Mesothelial cell of epicardium (in vitro differentiated cells): Measurements from ENCODE around the gene AP3B1. TPM values are rescaled to one million over a fixed set of nuclear protein-coding genes. Genes with fewer than 3 reads are reported as not detected.

ENCODE experiments used
- DNase-seq, 2 experiments: peaks; one replicate each; pipeline ENCODE4 v3.0.0; 2021; ENCODE audit warnings: low spot score in 2 of 2; ENCODE audit not compliant: unreplicated experiment in 2 of 2
- H3K27ac Mint-ChIP-seq: 2 replicates; pipeline ENCODE4 v1.8.0; 2021; ENCODE audit warnings: mixed read lengths
- H3K27me3 Mint-ChIP-seq: 2 replicates; pipeline ENCODE4 v1.8.0; 2021; ENCODE audit warnings: low read depth, mixed read lengths
- H3K36me3 Mint-ChIP-seq: 2 replicates; pipeline ENCODE4 v1.8.0; 2021; ENCODE audit warnings: mixed read lengths
- H3K4me1 Mint-ChIP-seq: 2 replicates; pipeline ENCODE4 v1.8.0; 2021; ENCODE audit warnings: mixed read lengths
- H3K4me3 Mint-ChIP-seq: 2 replicates; pipeline ENCODE4 v1.8.0; 2021; ENCODE audit warnings: mild to moderate bottlenecking, moderate library complexity, mixed read lengths
- H3K9me3 Mint-ChIP-seq: 2 replicates; pipeline ENCODE4 v1.8.0; 2021; ENCODE audit warnings: mixed read lengths
- total RNA-seq: library from RNA; stranded (reverse); gene quantifications from 3 replicates; pipeline ENCODE4 v1.2.1, GENCODE V29; 2021
- TF ChIP-seq, protein P1 (sequence below): fragments of 200-600 bp; sonication (generic); IDR thresholded peaks from one replicate; pipeline ENCODE4 v1.5.0; 2021; ENCODE audit warnings: antibody characterized with exemption; ENCODE audit not compliant: unreplicated experiment

The AP3B1 gene
- total RNA-seq, 1 donor from 2014 or later = 50.6 TPM

DNA sequence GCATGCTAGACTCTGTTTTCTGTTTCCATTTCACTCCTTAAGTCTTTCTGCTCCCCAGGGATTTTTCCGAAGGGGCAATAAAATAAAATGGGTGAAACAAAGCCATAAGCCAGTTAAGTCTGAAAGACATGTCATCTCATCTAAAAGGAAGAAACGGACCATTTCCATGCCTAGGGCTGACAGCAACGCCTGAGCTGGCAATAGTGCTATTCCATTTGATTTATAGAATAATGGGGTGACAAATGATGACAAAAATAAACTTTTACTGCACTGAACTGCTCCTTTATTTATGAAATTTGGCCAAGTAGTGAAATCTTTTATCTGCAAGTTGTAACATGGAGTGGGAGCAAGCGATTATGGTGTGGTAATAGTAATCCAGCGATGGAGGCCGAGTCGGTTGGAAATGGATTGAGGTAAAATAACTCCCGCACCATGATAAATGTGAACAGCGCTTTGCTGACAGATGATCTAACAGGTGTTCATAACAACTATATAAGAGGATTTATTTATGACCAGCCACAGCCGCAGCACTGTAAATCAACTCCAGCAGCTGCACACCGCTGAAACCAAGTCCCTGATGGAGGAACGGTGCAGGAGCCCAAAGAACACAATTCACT lies 298.6 kb downstream of the AP3B1 start:
- peaks cover 18% of the 10 kb centered on the region for H3K36me3 Mint-ChIP-seq
- H3K27me3 Mint-ChIP-seq = peaks cover 3% of the 10 kb centered on the region
- no peak overlapping the region for H3K4me3 Mint-ChIP-seq
- H3K4me1 Mint-ChIP-seq = peaks cover 12% of the 10 kb centered on the region
- no peak for DNase-seq
- no peaks in the 10 kb centered on the region for H3K9me3 Mint-ChIP-seq
- no peak overlapping the region for H3K27ac Mint-ChIP-seq
- TF ChIP-seq, protein P1, sequence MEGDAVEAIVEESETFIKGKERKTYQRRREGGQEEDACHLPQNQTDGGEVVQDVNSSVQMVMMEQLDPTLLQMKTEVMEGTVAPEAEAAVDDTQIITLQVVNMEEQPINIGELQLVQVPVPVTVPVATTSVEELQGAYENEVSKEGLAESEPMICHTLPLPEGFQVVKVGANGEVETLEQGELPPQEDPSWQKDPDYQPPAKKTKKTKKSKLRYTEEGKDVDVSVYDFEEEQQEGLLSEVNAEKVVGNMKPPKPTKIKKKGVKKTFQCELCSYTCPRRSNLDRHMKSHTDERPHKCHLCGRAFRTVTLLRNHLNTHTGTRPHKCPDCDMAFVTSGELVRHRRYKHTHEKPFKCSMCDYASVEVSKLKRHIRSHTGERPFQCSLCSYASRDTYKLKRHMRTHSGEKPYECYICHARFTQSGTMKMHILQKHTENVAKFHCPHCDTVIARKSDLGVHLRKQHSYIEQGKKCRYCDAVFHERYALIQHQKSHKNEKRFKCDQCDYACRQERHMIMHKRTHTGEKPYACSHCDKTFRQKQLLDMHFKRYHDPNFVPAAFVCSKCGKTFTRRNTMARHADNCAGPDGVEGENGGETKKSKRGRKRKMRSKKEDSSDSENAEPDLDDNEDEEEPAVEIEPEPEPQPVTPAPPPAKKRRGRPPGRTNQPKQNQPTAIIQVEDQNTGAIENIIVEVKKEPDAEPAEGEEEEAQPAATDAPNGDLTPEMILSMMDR = no peak

DNA sequence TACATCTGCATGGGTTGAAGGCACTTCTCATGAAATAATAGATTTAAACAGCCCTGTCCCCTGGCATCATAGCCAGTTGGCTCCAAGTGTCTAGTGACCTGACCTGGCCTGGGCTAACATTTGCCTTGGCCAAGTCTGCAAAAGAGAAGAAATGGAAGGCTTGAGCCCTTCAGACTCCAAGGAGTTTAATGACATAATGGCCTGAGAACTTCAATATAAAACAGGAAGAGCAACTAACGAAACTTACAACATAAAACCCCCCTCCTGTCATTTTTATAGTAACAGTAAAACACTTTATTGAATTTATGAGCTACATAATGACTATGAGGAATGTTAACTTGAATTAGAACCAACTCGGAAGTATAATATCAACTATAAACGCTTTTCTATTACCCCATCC lies 299.6 kb downstream of the AP3B1 start:
- Mint-ChIP-seq H3K36me3 (peaks cover 15% of the 10 kb centered on the region), H3K4me1 (peaks cover 9% of the 10 kb centered on the region), H3K4me3 (no peak overlapping the region), H3K27ac (no peak overlapping the region), H3K27me3 (peaks cover 3% of the 10 kb centered on the region), H3K9me3 (no peaks in the 10 kb centered on the region)
- no peak for DNase-seq
- TF ChIP-seq, protein P1 = no peak

DNA sequence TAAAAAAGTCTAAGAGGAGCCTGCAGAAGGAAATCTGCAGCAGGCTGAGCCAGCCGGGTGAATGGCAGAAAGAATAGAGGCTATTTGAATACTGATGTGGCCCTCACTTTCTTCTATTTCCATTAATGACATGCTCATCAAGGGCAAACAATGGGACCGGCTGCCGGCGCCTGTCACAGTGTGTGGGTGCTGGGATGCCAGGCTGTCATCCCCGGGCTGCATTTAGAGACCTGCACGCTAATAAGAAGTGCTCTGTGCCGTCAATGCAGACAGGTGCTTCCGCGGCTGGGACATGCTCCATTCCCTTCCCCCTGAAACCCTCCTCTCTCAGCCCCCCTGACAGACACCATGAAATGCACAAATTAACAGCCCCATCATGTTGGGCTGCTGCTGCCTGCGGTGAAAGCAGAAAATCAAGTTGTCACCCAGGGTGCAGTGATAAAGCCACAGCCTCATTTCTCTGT lies 300.6 kb downstream of the AP3B1 start:
- peaks cover 9% of the 10 kb centered on the region for H3K36me3 Mint-ChIP-seq
- no peak overlapping the region for H3K27ac Mint-ChIP-seq

DNA sequence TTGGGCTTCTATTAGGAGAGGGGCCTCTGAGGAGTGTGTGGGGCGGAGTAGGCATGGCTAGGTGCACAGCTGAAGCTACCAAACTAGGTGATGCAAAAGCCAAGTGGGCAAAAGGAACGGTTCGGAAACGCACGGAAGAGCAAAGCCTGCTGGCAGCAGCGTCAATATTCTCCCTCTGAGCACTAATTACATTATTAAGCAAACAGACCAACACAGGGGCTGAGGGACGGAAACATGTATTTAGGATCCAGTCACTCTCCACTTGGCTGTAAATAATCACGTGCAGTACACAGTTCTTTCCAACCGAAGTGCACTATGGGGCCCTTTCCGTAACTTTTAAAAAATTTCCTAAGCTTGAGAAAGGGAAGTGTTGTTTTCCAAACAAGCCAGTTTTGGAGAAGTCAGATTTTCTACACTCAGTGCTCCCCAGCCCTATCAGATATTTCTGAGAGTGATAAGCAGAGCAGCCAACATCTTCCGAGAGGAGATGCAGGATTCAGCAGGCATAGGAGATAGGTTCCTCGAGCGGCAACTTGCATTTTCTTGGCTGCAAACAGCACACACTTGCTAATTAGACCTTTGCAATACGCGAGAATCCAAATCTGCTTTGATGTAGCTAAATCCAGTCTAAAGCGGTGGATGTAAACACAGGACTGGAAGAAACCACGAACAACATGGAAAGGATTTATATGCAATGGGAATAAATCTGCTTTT lies 301.2 kb downstream of the AP3B1 start:
- H3K4me1 Mint-ChIP-seq = peaks cover 9% of the 10 kb centered on the region
- no peak for DNase-seq
- H3K27me3 Mint-ChIP-seq = peaks cover 3% of the 10 kb centered on the region
- H3K9me3 Mint-ChIP-seq = no peaks in the 10 kb centered on the region
- TF ChIP-seq, protein P1 = no peak
- no peak overlapping the region for H3K4me3 Mint-ChIP-seq
- H3K36me3 Mint-ChIP-seq = peaks cover 6% of the 10 kb centered on the region
- no peak overlapping the region for H3K27ac Mint-ChIP-seq

More for the DNA sequence above, 300.6 kb downstream of the AP3B1 start:
- Mint-ChIP-seq H3K27me3 (peaks cover 3% of the 10 kb centered on the region), H3K4me3 (no peak overlapping the region), H3K9me3 (no peaks in the 10 kb centered on the region), H3K4me1 (peaks cover 9% of the 10 kb centered on the region)
- TF ChIP-seq, protein P1 = no peak
- DNase-seq = no peak

DNA sequence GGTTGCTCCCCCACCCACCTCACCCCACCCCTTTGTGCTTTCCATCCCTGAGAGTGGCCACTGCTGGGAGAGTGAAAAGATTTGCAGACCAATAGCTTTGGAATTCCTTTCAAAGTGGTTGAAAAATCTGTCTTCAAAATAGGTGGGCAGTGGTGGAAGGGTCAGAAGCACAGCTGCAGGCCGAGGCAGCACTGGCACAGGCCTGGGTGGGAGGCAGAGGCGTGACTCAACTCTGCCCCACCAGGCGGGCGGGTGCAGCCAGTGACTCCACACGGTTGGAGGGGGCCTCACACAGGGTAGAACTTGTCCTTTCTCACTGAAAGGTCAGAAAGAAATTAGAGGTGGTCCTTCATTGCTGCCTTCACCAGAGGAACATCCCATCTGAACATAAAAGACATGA lies 303.4 kb downstream of the AP3B1 start:
- H3K36me3 Mint-ChIP-seq = peaks cover 2% of the 10 kb centered on the region
- TF ChIP-seq, protein P1 = no peak
- peaks cover 9% of the 10 kb centered on the region for H3K4me1 Mint-ChIP-seq
- no peak overlapping the region for H3K4me3 Mint-ChIP-seq
- no peak for DNase-seq
- no peaks in the 10 kb centered on the region for H3K9me3 Mint-ChIP-seq
- peaks cover 5% of the 10 kb centered on the region for H3K27me3 Mint-ChIP-seq
- H3K27ac Mint-ChIP-seq = no peak overlapping the region
